Testis (tissue), 3 donors: ENCODE results near the gene KCNQ1. TPM values are rescaled to one million over a fixed set of nuclear protein-coding genes. Genes with fewer than 3 reads are reported as not detected.

Experiments used
- DNase-seq: peaks from one replicate; pipeline ENCODE4 v3.0.0-alpha.2; 2019
- H3K27ac ChIP-seq, 2 donors: fragments of 200-600 bp; sonication (generic); one replicate each; pipeline ENCODE4 v1.5.1; 2019
- H3K27me3 ChIP-seq: fragments of 200-600 bp; sonication (generic); one replicate; pipeline ENCODE4 v1.5.1; 2019
- H3K36me3 ChIP-seq: fragments of 200-600 bp; sonication (generic); one replicate; pipeline ENCODE4 v1.5.1; 2017; ENCODE audit warnings: low read depth; ENCODE audit errors: missing control alignments
- H3K4me1 ChIP-seq: fragments of 200-600 bp; sonication (generic); one replicate; pipeline ENCODE4 v1.5.1; 2019
- H3K4me3 ChIP-seq, 2 donors: fragments of 200-600 bp; sonication (generic); one replicate each; pipeline ENCODE4 v1.5.1; 2017 to 2019
- H3K9me3 ChIP-seq: fragments of 200-600 bp; sonication (generic); one replicate; pipeline ENCODE4 v1.5.1; 2017
- CTCF ChIP-seq, 3 experiments: fragments of 450-650 bp in 2 of 3; fragments of 200-600 bp in 1 of 3; sonication (generic) in 1 of 3; IDR thresholded peaks; one replicate each; pipeline ENCODE4 v1.5.1; 2016 to 2019; ENCODE audit warnings: antibody characterized with exemption in 3 of 3, mild to moderate bottlenecking in 2 of 3, moderate library complexity in 1 of 3
- POLR2A ChIP-seq: fragments of 450-650 bp; IDR thresholded peaks from one replicate; pipeline ENCODE4 v1.6.1; 2017; ENCODE audit warnings: antibody characterized with exemption, mild to moderate bottlenecking, moderate library complexity
- WGBS, 2 donors: methylation state at CpG; one replicate each; pipeline ENCODE4 v1.1.5; 2018; 5-methylcytosine and 5-hydroxymethylcytosine counted together
- intact Hi-C: fragments of 100-400 bp; cut with DNase I; formaldehyde crosslinking; loops from one replicate; pipeline ENCODE4 v1.15.1; 2023; ENCODE audit warnings: low total_unique reads
- polyA plus RNA-seq: library from polyadenylated mRNA; stranded (reverse); fragments of 350-450 nt; fragmentation: Illumina TruSeq; extraction: RNeasy Lipid Tissue Mini Kit (QIAGEN cat#74804); gene quantifications from one replicate; pipeline ENCODE4 v1.2.3, GENCODE V29; 2014; ENCODE audit warnings: low read depth, low replicate concordance; ENCODE audit not compliant: insufficient read depth
- total RNA-seq, 2 donors: library from RNA; depleted of rRNA; stranded (reverse); fragments of >200 nt; gene quantifications; one replicate each; pipeline ENCODE4 v1.2.3, GENCODE V29; 2016

The KCNQ1 gene
- total and polyA plus RNA-seq, 3 donors from 2014 or later, result 6.0 to 24.2 (median 12.8) TPM

GRCh38 chr11:2587976-2588748 lies 143.4 kb downstream of the KCNQ1 start:
- 88 to 89% methylated on average over 20 to 25 of the region's 25 CpGs for WGBS, 2 donors
- Histone ChIP-seq H3K27me3 (no peaks in the 10 kb centered on the region), H3K4me1 (no peaks in the 10 kb centered on the region), H3K4me3 (no peak overlapping the region), H3K9me3 (no peaks in the 10 kb centered on the region), H3K36me3 (no peaks in the 10 kb centered on the region), H3K27ac (no peak overlapping the region)
- TF ChIP-seq POLR2A (no peak), CTCF (IDR thresholded peaks at IDR 0.05) (no peak)
- DNase-seq, result no peak
- intact Hi-C loops, result no loop called here

- peak; percentile 9 for DNase-seq
Observed at GRCh38 chr11:2588809-2589537, 144.2 kb downstream of the KCNQ1 start.

GRCh38 chr11:2589538-2589934 lies 144.7 kb downstream of the KCNQ1 start:
- Histone ChIP-seq H3K9me3 (no peaks in the 10 kb centered on the region), H3K4me3 (no peak overlapping the region), H3K36me3 (no peaks in the 10 kb centered on the region), H3K27me3 (no peaks in the 10 kb centered on the region), H3K27ac (no peak overlapping the region), H3K4me1 (no peaks in the 10 kb centered on the region)
- 89% methylated on average over 12 of the region's 12 CpGs; no CpG with 5 or more reads in 1 of the 2 donors for WGBS, 2 donors
- intact Hi-C loops, result no loop called here
- TF ChIP-seq POLR2A (no peak), CTCF (IDR thresholded peaks at IDR 0.05) (no peak)
- no peak for DNase-seq

More at GRCh38 chr11:2588809-2589537, 144.2 kb downstream of the KCNQ1 start:
- no peaks in the 10 kb centered on the region for H3K9me3 ChIP-seq
- intact Hi-C loops, result no loop called here
- H3K36me3 ChIP-seq, result no peaks in the 10 kb centered on the region
- no peaks in the 10 kb centered on the region for H3K4me1 ChIP-seq
- no peak overlapping the region for H3K27ac ChIP-seq
- TF ChIP-seq CTCF (IDR thresholded peaks at IDR 0.05), result no peak
- no peak for TF ChIP-seq POLR2A
- WGBS, 2 donors, result 84 to 95% methylated on average over 5 to 28 of the region's 29 CpGs
- H3K4me3 ChIP-seq, result no peak overlapping the region
- no peaks in the 10 kb centered on the region for H3K27me3 ChIP-seq

GRCh38 chr11:2590131-2590964 lies 145.5 kb downstream of the KCNQ1 start:
- WGBS, 2 donors, result 91 to 96% methylated on average over 13 of the region's 13 CpGs
- intact Hi-C loops, result no loop called here
- no peaks in the 10 kb centered on the region for H3K36me3 ChIP-seq
- no peaks in the 10 kb centered on the region for H3K4me1 ChIP-seq
- H3K27me3 ChIP-seq, result no peaks in the 10 kb centered on the region
- no peaks in the 10 kb centered on the region for H3K9me3 ChIP-seq
- TF ChIP-seq POLR2A, result no peak
- no peak for TF ChIP-seq CTCF (IDR thresholded peaks at IDR 0.05)
- no peak overlapping the region for H3K4me3 ChIP-seq
- no peak overlapping the region for H3K27ac ChIP-seq
- no peak for DNase-seq
